Smooth muscle cell (in vitro differentiated cells): ENCODE data around the gene VPS51. TPM values are rescaled to one million over a fixed set of nuclear protein-coding genes. Genes with fewer than 3 reads are reported as not detected.

Source experiments
- DNase-seq: peaks from one replicate; lab custom pipeline; 2025; ENCODE audit not compliant: unreplicated experiment; lab: John Stamatoyannopoulos, UW
- H2AFZ ChIP-seq: fragments of 200-600 bp; sonication (generic); 2 replicates; pipeline ENCODE4 v1.6.0; 2016; ENCODE audit warnings: antibody characterized with exemption, low read depth, mild to moderate bottlenecking
- H3F3A ChIP-seq: fragments of 200-600 bp; sonication (generic); 2 replicates; pipeline ENCODE4 v1.6.0; 2017; ENCODE audit warnings: antibody characterized with exemption, low read depth
- H3K27ac ChIP-seq: fragments of 200-600 bp; sonication (generic); 2 replicates; pipeline ENCODE4 v1.5.1; 2016; ENCODE audit warnings: low read depth, mild to moderate bottlenecking
- H3K27me3 ChIP-seq: fragments of 200-600 bp; sonication (generic); 2 replicates; pipeline ENCODE4 v1.6.1; 2016; ENCODE audit warnings: low read depth, mild to moderate bottlenecking
- H3K36me3 ChIP-seq: fragments of 200-600 bp; sonication (generic); 2 replicates; pipeline ENCODE4 v1.5.1; 2016; ENCODE audit warnings: low read depth
- H3K4me1 ChIP-seq: fragments of 200-600 bp; sonication (generic); 2 replicates; pipeline ENCODE4 v1.5.1; 2016; ENCODE audit warnings: low read depth
- H3K4me2 ChIP-seq: fragments of 200-600 bp; sonication (generic); 2 replicates; pipeline ENCODE4 v1.6.0; 2016; ENCODE audit warnings: mild to moderate bottlenecking
- H3K4me3 ChIP-seq: fragments of 200-600 bp; sonication (generic); 2 replicates; pipeline ENCODE4 v1.5.1; 2016; ENCODE audit warnings: mild to moderate bottlenecking
- H3K79me2 ChIP-seq: fragments of 200-600 bp; sonication (generic); 2 replicates; pipeline ENCODE4 v1.6.0; 2016; ENCODE audit warnings: low read depth, mild to moderate bottlenecking
- H3K9ac ChIP-seq: fragments of 200-600 bp; sonication (generic); 2 replicates; pipeline ENCODE4 v1.6.0; 2016; ENCODE audit warnings: low read depth
- H3K9me3 ChIP-seq: fragments of 200-600 bp; sonication (generic); replicated peaks from 2 replicates; pipeline ENCODE4 v1.5.1; 2016; ENCODE audit warnings: low read depth
- H4K20me1 ChIP-seq: fragments of 200-600 bp; sonication (generic); 2 replicates; pipeline ENCODE4 v1.6.0; 2016; ENCODE audit warnings: low read depth
- WGBS: methylation state at CpG from one replicate; pipeline ENCODE4 v1.1.7; 2016; ENCODE audit warnings: low lambda C conversion rate; 5-methylcytosine and 5-hydroxymethylcytosine counted together
- polyA plus RNA-seq: library from polyadenylated mRNA; unstranded; fragments of >200 nt; fragmentation: Nextera tagmentation; extraction: Ambion mirVana; gene quantifications from 2 replicates; pipeline ENCODE4 v1.2.1, GENCODE V29; 2016
- total RNA-seq: library from RNA; depleted of rRNA; stranded (reverse); fragments of >200 nt; gene quantifications from 2 replicates; pipeline ENCODE4 v1.2.3, GENCODE V29; 2014
- TF ChIP-seq, protein P1 (sequence below): fragments of 200-600 bp; sonication (generic); IDR thresholded peaks from 2 replicates; pipeline ENCODE4 v1.5.1; 2017; ENCODE audit warnings: borderline replicate concordance, mild to moderate bottlenecking, antibody characterized with exemption; ENCODE audit not compliant: insufficient read depth, poor library complexity, severe bottlenecking

Gene VPS51
- total and polyA plus RNA-seq, 2 experiments from 2014 or later, result 55.2 to 154 TPM

DNA sequence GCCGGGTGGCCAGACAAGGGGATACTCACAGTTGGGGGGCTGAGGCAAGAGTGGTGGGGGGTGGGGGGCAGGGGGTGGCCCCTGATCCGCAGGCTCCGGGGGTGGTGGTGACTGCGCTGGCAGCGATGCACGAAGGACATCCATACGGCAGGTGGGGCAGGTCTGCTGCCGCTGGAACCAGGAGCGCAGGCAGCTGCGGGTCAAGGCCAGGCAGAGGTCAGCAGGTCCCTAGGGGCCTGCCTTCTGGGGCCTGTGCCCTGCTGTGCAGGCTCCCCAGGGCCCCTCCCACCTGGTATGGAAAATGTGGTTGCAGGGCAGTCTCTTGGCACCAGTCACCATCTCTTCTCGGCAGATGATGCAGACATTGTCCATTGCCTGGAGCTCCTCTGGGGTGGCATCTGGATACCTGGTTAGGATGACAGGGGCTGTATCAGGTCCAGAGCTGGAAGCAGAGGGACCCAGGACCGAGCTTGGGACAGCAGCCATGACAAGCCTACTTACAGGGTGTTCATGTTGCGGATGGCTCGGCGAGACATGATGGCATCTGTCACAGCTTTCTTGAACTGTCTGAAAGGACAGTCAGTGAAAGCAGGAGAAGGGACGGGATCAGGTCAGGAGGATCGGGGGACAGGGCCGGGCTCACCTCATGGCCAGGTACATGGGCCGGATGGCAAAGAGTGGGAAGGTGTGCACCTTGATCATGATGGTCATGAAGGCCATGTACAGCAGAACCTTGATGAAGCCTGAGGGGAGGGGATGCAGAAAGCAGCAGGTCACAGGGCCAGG, 34.8 kb downstream of the VPS51 start:
- H2AFZ ChIP-seq, result no peak overlapping the region
- WGBS, result 98% methylated on average over 19 of the region's 19 CpGs
- peaks cover 30% of the 10 kb centered on the region for H4K20me1 ChIP-seq
- no peak overlapping the region for H3K9ac ChIP-seq
- H3K9me3 ChIP-seq, result no peaks in the 10 kb centered on the region
- H3F3A ChIP-seq, result peaks cover 20% of the 10 kb centered on the region
- DNase-seq, result no peak
- no peak overlapping the region for H3K4me2 ChIP-seq
- H3K79me2 ChIP-seq, result peaks cover 18% of the 10 kb centered on the region
- H3K27me3 ChIP-seq, result no peaks in the 10 kb centered on the region
- TF ChIP-seq, protein P1, sequence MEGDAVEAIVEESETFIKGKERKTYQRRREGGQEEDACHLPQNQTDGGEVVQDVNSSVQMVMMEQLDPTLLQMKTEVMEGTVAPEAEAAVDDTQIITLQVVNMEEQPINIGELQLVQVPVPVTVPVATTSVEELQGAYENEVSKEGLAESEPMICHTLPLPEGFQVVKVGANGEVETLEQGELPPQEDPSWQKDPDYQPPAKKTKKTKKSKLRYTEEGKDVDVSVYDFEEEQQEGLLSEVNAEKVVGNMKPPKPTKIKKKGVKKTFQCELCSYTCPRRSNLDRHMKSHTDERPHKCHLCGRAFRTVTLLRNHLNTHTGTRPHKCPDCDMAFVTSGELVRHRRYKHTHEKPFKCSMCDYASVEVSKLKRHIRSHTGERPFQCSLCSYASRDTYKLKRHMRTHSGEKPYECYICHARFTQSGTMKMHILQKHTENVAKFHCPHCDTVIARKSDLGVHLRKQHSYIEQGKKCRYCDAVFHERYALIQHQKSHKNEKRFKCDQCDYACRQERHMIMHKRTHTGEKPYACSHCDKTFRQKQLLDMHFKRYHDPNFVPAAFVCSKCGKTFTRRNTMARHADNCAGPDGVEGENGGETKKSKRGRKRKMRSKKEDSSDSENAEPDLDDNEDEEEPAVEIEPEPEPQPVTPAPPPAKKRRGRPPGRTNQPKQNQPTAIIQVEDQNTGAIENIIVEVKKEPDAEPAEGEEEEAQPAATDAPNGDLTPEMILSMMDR, result no peak
- H3K27ac ChIP-seq, result no peak overlapping the region
- H3K4me3 ChIP-seq, result no peak overlapping the region
- no peaks in the 10 kb centered on the region for H3K36me3 ChIP-seq
- peaks cover 5% of the 10 kb centered on the region for H3K4me1 ChIP-seq

DNA sequence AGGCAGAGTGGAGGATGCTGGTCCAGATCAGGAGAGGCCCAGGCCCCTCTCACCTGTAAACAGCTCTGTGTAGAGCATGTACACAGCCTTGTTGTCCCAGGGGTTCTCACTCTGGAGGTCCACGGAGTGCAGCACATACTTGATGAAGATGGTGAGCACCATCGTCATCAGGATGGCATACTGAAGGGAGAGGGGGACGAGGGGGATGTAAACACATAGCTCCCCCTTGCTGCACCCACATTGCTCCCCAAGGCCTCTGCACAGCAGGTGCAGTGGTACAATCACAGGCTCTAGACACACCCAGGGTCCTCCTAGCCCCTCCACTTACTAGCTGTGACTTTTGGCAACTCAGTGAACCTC, 35.4 kb downstream of the VPS51 start:
- no peak overlapping the region for H3K9ac ChIP-seq
- peaks cover 30% of the 10 kb centered on the region for H4K20me1 ChIP-seq
- H3K27ac ChIP-seq, result no peak overlapping the region
- no peak overlapping the region for H3K4me2 ChIP-seq
- peaks cover 18% of the 10 kb centered on the region for H3K79me2 ChIP-seq
- H3K36me3 ChIP-seq, result no peaks in the 10 kb centered on the region
- H3K4me3 ChIP-seq, result no peak overlapping the region
- no peak for DNase-seq
- TF ChIP-seq, protein P1, result no peak
- H3K27me3 ChIP-seq, result no peaks in the 10 kb centered on the region
- 87% methylated on average over 3 of the region's 3 CpGs for WGBS
- H3F3A ChIP-seq, result peaks cover 19% of the 10 kb centered on the region
- H2AFZ ChIP-seq, result no peak overlapping the region
- H3K9me3 ChIP-seq, result no peaks in the 10 kb centered on the region
- H3K4me1 ChIP-seq, result peaks cover 5% of the 10 kb centered on the region

DNA sequence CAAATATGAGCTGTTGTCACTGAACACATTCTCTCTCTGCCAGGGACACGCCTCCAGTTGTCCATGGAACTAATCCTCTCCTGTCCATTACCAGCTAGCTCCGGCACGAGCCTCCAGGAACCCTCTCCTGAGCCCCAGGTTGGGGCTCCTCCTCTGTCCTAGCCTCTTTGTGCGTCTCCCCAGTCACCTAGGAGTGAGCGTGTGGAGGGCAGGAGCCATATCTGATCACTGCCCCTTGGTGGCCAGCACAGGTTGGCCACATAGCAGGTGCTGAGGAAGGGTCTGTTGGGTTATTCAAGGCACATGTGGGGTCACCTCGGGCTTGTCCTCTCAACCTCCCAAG, 35.9 kb downstream of the VPS51 start:
- Histone ChIP-seq H3K9ac (no peak overlapping the region), H3K27ac (no peak overlapping the region), H3K27me3 (no peaks in the 10 kb centered on the region), H3F3A (peaks cover 14% of the 10 kb centered on the region), H3K36me3 (no peaks in the 10 kb centered on the region), H3K4me2 (no peak overlapping the region), H3K4me1 (peaks cover 5% of the 10 kb centered on the region), H3K4me3 (no peak overlapping the region), H3K9me3 (no peaks in the 10 kb centered on the region), H3K79me2 (peaks cover 18% of the 10 kb centered on the region), H2AFZ (no peak overlapping the region), H4K20me1 (peaks cover 30% of the 10 kb centered on the region)
- DNase-seq, result no peak
- TF ChIP-seq, protein P1, result no peak
- 91% methylated on average over 6 of the region's 6 CpGs for WGBS
